A673 (cell line): Measurements from ENCODE around the gene TEX2.

ENCODE experiments used
- EZH2 ChIP-seq: fragments of 200-600 bp; sonication (generic); IDR thresholded peaks from 2 replicates; pipeline ENCODE4 v1.6.1; 2017; ENCODE audit warnings: borderline replicate concordance, low read depth, mild to moderate bottlenecking, mixed read lengths, antibody characterized with exemption, low read length; ENCODE audit not compliant: poor library complexity, severe bottlenecking
- TF ChIP-seq, protein P1 (sequence below): fragments of 300-800, 200-600 bp; sonication (generic); conservative IDR thresholded peaks from 2 replicates; pipeline ENCODE4 v1.5.1; 2017; ENCODE audit warnings: low read depth, mild to moderate bottlenecking, antibody characterized with exemption, low read length, moderate library complexity, mixed read lengths

DNA sequence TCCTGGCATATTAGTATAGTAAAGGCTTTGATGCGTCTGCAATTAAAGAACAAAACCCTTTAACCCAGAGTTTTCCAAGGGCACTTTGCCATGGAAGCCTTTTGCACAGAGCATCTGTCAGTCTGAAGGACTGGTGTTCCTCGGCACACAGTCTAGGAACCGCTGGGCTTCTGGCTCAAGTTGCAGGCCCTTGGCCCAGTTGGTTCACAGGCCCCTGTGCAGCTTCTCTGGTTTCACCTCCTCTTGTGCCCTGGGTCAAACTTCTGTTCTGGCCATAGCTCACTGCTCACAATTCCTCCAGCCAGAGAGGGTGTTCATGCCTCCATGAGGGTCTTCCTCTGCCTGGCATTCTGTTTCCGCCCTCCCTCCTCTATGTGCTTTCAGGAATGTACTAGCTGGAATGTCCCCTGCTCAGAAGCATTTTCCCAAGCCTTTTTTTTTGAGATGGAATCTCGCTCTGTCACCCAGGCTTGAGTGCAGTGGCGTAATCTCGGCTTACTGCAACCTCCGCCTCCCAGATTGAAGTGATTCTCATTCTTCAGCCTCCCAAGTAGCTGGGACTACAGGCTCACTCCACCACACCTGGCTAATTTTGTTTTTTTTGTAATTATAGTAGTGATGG is 34.5 kb upstream of the TEX2 start:
- TF ChIP-seq, protein P1, sequence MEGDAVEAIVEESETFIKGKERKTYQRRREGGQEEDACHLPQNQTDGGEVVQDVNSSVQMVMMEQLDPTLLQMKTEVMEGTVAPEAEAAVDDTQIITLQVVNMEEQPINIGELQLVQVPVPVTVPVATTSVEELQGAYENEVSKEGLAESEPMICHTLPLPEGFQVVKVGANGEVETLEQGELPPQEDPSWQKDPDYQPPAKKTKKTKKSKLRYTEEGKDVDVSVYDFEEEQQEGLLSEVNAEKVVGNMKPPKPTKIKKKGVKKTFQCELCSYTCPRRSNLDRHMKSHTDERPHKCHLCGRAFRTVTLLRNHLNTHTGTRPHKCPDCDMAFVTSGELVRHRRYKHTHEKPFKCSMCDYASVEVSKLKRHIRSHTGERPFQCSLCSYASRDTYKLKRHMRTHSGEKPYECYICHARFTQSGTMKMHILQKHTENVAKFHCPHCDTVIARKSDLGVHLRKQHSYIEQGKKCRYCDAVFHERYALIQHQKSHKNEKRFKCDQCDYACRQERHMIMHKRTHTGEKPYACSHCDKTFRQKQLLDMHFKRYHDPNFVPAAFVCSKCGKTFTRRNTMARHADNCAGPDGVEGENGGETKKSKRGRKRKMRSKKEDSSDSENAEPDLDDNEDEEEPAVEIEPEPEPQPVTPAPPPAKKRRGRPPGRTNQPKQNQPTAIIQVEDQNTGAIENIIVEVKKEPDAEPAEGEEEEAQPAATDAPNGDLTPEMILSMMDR: no peak
- TF ChIP-seq EZH2: no peak
